Measurements from ENCODE around the gene UGT1A8. TPM values are rescaled to one million over a fixed set of nuclear protein-coding genes. Genes with fewer than 3 reads are reported as not detected.
A peak's percentile ranks its signal among the peaks of the same experiment; 100 is the strongest.

The UGT1A8 gene
- total RNA-seq, 2 experiments from 2014 or later = not detected

DNA sequence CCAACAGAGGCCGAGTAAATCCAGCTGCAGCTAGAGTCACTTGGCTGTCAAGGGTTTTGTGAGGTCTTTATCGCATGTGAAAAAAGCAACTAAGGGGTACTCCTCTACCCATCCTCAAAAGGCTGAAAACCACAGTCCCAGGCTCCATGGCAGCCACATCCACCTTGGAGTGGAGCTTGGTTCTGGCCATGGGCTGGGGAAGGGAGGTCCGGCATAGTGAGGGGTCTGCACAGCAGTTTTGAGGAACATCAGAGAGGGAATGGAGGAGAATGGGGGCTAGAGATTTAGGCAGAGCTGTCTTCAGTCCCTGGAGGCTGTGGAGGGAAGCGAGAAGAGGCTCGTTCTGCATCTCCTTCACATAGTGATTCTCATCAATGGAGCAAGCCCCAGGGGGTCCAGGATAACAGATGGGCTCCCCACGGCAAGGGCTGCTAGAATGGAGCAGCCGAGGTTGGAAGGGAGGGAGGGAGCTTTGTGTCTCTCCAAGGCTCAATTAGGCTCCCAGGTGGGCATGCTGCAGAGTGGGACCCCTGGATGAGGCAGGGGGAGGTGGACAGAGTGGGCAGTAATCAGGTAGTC is 181.7 kb downstream of the UGT1A8 start:
- Histone ChIP-seq H3K27ac (ENCODE audit: low read depth in 1 of 2, low read length in 2 of 2) (no peak overlapping the region), H3K4me1 (ENCODE audit: insufficient read depth, low read length) (no peaks in the 10 kb centered on the region), H3K4me3 (ENCODE audit: low read length) (no peak overlapping the region), H3K36me3 (ENCODE audit: insufficient read depth, low read length) (no peaks in the 10 kb centered on the region), H3K9me3 (ENCODE audit: control insufficient read depth in 1 of 2, insufficient read depth in 1 of 2, low read length in 2 of 2) (no peaks in the 10 kb centered on the region), H3K27me3 (ENCODE audit: control insufficient read depth in 1 of 2, insufficient read depth in 2 of 2, low read length in 2 of 2) (peaks cover 0 to 3% of the 10 kb centered on the region in 2 experiments)
- no peak for ATAC-seq (ENCODE audit: poor library complexity)
- no peaks in the 10 kb centered on the region for H3K4me1 Mint-ChIP-seq (ENCODE audit: low read depth)
- peaks cover 4% of the 10 kb centered on the region for H3K9me3 Mint-ChIP-seq
- H3K36me3 Mint-ChIP-seq (ENCODE audit: low read depth) = no peaks in the 10 kb centered on the region
- H3K27me3 Mint-ChIP-seq = peaks cover 11% of the 10 kb centered on the region
- DNase-seq = peak in 1 of 14 experiments; percentile 25
- CTCF ChIA-PET = no interaction called here
- no peak overlapping the region for H3K4me3 Mint-ChIP-seq
- H3K27ac Mint-ChIP-seq = no peak overlapping the region
- intact Hi-C loops (cut with DNase I, micrococcal nuclease) = no loop called here
- TF ChIP-seq, protein P1, sequence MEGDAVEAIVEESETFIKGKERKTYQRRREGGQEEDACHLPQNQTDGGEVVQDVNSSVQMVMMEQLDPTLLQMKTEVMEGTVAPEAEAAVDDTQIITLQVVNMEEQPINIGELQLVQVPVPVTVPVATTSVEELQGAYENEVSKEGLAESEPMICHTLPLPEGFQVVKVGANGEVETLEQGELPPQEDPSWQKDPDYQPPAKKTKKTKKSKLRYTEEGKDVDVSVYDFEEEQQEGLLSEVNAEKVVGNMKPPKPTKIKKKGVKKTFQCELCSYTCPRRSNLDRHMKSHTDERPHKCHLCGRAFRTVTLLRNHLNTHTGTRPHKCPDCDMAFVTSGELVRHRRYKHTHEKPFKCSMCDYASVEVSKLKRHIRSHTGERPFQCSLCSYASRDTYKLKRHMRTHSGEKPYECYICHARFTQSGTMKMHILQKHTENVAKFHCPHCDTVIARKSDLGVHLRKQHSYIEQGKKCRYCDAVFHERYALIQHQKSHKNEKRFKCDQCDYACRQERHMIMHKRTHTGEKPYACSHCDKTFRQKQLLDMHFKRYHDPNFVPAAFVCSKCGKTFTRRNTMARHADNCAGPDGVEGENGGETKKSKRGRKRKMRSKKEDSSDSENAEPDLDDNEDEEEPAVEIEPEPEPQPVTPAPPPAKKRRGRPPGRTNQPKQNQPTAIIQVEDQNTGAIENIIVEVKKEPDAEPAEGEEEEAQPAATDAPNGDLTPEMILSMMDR (IDR thresholded peaks at IDR 0.05) = no peak
- POLR2A ChIA-PET = no interaction called here

DNA sequence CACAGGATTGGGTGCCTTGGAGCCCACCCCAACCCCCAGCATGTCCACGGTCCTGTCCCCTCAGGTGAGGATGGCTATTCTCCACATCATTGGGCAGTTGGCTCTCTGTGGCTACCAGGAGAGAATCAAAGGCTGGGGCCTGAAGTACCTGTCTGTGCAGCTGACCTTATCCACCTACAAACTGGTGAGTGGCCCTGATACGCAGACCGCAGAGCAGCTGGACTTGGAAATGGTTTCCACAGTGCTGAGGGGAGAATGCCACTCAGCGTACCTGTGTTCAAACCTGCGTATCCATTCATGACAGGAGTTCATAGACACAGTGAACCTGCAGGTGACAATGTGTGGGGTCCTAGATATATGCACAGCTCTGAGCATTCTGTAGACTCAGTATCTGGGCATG is 182.3 kb downstream of the UGT1A8 start:
- POLR2A ChIA-PET = no interaction called here
- intact Hi-C loops (cut with DNase I, micrococcal nuclease) = no loop called here
- H3K9me3 Mint-ChIP-seq = peaks cover 4% of the 10 kb centered on the region

DNA sequence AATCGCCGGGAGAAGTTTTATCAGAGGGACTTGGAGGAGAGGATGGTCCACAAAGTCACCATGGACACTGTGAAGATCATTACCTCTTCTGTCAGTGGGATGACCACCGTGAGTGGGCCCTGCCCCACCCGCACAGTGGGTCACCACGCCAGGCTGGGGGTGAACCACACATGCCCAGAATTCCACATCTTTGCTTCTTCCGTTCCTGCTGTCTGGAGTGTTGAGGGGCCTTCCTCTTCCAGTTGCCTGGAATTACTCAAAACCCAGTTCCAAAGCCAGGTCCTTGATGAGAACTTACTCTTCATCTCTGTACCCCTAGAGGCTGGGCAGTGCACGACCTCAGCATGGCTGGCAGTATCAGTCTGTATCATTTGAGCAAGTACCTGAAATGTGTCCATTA is 182.8 kb downstream of the UGT1A8 start:
- ATAC-seq (ENCODE audit: poor library complexity) (no peak), DNase-seq (no peak)
- intact Hi-C loops (cut with DNase I, micrococcal nuclease) = no loop called here
- CTCF ChIA-PET = no interaction called here
- POLR2A ChIA-PET = no interaction called here
- Mint-ChIP-seq H3K36me3 (ENCODE audit: low read depth) (no peaks in the 10 kb centered on the region), H3K27ac (no peak overlapping the region), H3K4me3 (no peak overlapping the region), H3K4me1 (ENCODE audit: low read depth) (no peaks in the 10 kb centered on the region), H3K27me3 (peaks cover 15% of the 10 kb centered on the region), H3K9me3 (peaks cover 4% of the 10 kb centered on the region)
- Histone ChIP-seq H3K27me3 (ENCODE audit: control insufficient read depth in 1 of 2, insufficient read depth in 2 of 2, low read length in 2 of 2) (peaks cover 3 to 4% of the 10 kb centered on the region in 2 experiments), H3K27ac (ENCODE audit: low read depth in 1 of 2, low read length in 2 of 2) (no peak overlapping the region), H3K36me3 (ENCODE audit: insufficient read depth, low read length) (no peaks in the 10 kb centered on the region), H3K9me3 (ENCODE audit: control insufficient read depth in 1 of 2, insufficient read depth in 1 of 2, low read length in 2 of 2) (no peaks in the 10 kb centered on the region), H3K4me1 (ENCODE audit: insufficient read depth, low read length) (no peaks in the 10 kb centered on the region), H3K4me3 (ENCODE audit: low read length) (no peak overlapping the region)
- TF ChIP-seq, protein P1 (IDR thresholded peaks at IDR 0.05) = no peak

More for the DNA sequence above, 182.3 kb downstream of the UGT1A8 start:
- Histone ChIP-seq H3K4me3 (ENCODE audit: low read length) (no peak overlapping the region), H3K4me1 (ENCODE audit: insufficient read depth, low read length) (no peaks in the 10 kb centered on the region), H3K27me3 (ENCODE audit: control insufficient read depth in 1 of 2, insufficient read depth in 2 of 2, low read length in 2 of 2) (peaks cover 1 to 3% of the 10 kb centered on the region in 2 experiments), H3K36me3 (ENCODE audit: insufficient read depth, low read length) (no peaks in the 10 kb centered on the region), H3K27ac (ENCODE audit: low read depth in 1 of 2, low read length in 2 of 2) (no peak overlapping the region), H3K9me3 (ENCODE audit: control insufficient read depth in 1 of 2, insufficient read depth in 1 of 2, low read length in 2 of 2) (no peaks in the 10 kb centered on the region)
- no peak overlapping the region for H3K27ac Mint-ChIP-seq
- DNase-seq (no peak), ATAC-seq (ENCODE audit: poor library complexity) (no peak)
- peaks cover 15% of the 10 kb centered on the region for H3K27me3 Mint-ChIP-seq
- no peaks in the 10 kb centered on the region for H3K4me1 Mint-ChIP-seq (ENCODE audit: low read depth)
- TF ChIP-seq, protein P1 (IDR thresholded peaks at IDR 0.05) = no peak
- no peak overlapping the region for H3K4me3 Mint-ChIP-seq
- CTCF ChIA-PET = no interaction called here
- no peaks in the 10 kb centered on the region for H3K36me3 Mint-ChIP-seq (ENCODE audit: low read depth)
